RWPE2 (cell line): ENCODE measurements around the gene DLGAP3.
"Not testable (repeated sequence)": the region's sequence is repeated elsewhere in the genome, so short reads cannot be mapped to it uniquely, and the experiment has no call there.

Source experiments
- ATAC-seq: fragments of 200-7000 bp; cut with Tn5 transposase; 3 replicates; pipeline ENCODE4 v1.9.1; 2021; ENCODE audit warnings: low read depth
- DNase-seq: peaks from one replicate; pipeline ENCODE4 v3.0.0-alpha.2; 2020; ENCODE audit warnings: low spot score
- H3K27ac ChIP-seq: fragments of 450-650 bp; 2 replicates; pipeline ENCODE4 v1.5.1; 2017; ENCODE audit warnings: mild to moderate bottlenecking; ENCODE audit not compliant: poor library complexity, severe bottlenecking
- H3K27me3 ChIP-seq: fragments of 250-450 bp; sonication (Bioruptor Pico); 2 replicates; pipeline ENCODE4 v1.5.1; 2021; ENCODE audit warnings: mild to moderate bottlenecking, moderate library complexity; ENCODE audit not compliant: insufficient read depth, poor library complexity, severe bottlenecking
- H3K36me3 ChIP-seq: fragments of 250-450 bp; sonication (Bioruptor Pico); 2 replicates; pipeline ENCODE4 v1.5.1; 2020; ENCODE audit warnings: low read depth, mild to moderate bottlenecking, moderate library complexity
- H3K4me1 ChIP-seq: fragments of 250-450 bp; sonication (Bioruptor Pico); 2 replicates; pipeline ENCODE4 v1.5.1; 2021; ENCODE audit warnings: mild to moderate bottlenecking, moderate library complexity; ENCODE audit not compliant: insufficient read depth, poor library complexity, severe bottlenecking
- H3K4me3 ChIP-seq: fragments of 250-450 bp; sonication (Bioruptor Pico); 2 replicates; pipeline ENCODE4 v1.5.1; 2021; ENCODE audit warnings: mild to moderate bottlenecking, moderate library complexity; ENCODE audit not compliant: severe bottlenecking
- H3K9me3 ChIP-seq: fragments of 250-450 bp; sonication (Bioruptor Pico); 2 replicates; pipeline ENCODE4 v1.5.1; 2021; ENCODE audit warnings: mild to moderate bottlenecking, moderate library complexity; ENCODE audit not compliant: severe bottlenecking
- TF ChIP-seq, protein P1 (sequence below): fragments of 450-650 bp; IDR thresholded peaks from one replicate; pipeline ENCODE4 v1.5.1; 2017; ENCODE audit warnings: mild to moderate bottlenecking, moderate library complexity; ENCODE audit not compliant: poor library complexity, severe bottlenecking

Gene DLGAP3

DNA sequence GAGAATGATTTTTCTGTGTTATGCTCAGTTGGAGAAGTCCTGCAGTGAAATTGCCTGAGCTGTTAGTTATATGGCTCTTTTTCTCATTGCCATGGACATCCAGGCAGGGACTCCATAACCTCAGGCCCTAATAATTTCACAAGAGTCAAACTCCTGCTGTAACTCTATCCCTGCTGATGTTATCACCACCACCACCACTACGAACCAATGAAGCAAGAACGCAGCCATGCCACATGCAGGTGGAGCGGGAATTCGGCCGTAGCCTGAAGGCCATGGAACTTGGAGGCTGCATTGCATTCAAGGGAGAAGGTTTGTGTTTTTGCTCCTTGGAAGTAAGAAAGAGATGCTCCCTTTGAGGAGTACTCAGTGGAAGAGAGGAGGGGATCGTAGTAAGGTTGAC lies 16.8 kb upstream of the DLGAP3 start:
- TF ChIP-seq, protein P1, sequence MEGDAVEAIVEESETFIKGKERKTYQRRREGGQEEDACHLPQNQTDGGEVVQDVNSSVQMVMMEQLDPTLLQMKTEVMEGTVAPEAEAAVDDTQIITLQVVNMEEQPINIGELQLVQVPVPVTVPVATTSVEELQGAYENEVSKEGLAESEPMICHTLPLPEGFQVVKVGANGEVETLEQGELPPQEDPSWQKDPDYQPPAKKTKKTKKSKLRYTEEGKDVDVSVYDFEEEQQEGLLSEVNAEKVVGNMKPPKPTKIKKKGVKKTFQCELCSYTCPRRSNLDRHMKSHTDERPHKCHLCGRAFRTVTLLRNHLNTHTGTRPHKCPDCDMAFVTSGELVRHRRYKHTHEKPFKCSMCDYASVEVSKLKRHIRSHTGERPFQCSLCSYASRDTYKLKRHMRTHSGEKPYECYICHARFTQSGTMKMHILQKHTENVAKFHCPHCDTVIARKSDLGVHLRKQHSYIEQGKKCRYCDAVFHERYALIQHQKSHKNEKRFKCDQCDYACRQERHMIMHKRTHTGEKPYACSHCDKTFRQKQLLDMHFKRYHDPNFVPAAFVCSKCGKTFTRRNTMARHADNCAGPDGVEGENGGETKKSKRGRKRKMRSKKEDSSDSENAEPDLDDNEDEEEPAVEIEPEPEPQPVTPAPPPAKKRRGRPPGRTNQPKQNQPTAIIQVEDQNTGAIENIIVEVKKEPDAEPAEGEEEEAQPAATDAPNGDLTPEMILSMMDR = no peak
- H3K27ac ChIP-seq = no peak overlapping the region
- H3K36me3 ChIP-seq = no peaks in the 10 kb centered on the region
- no peak for ATAC-seq
- no peaks in the 10 kb centered on the region for H3K4me1 ChIP-seq
- H3K4me3 ChIP-seq = no peak overlapping the region
- no peak for DNase-seq
- no peaks in the 10 kb centered on the region for H3K9me3 ChIP-seq
- H3K27me3 ChIP-seq = peaks cover 17% of the 10 kb centered on the region

DNA sequence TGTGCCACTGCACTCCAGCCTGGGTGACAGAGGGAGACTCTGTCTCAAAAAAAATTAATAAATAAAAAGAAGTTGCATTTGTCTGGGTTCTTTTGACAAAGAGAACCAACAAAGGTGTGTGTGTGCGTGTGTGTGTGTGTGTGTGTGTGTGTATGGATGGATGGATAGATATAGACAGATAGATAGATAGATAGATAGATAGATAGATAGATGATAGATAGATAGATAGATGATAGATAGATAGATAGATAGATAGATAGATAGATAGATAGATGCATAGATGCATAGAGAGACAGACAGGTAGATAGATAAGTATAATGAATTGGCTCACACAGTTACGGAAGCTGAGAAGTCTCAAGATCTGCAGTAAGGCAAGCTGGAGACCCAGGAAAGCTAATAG lies 12.3 kb upstream of the DLGAP3 start:
- H3K4me3 ChIP-seq = not testable (repeated sequence)
- H3K27me3 ChIP-seq = peaks cover 21% of the 10 kb centered on the region

DNA sequence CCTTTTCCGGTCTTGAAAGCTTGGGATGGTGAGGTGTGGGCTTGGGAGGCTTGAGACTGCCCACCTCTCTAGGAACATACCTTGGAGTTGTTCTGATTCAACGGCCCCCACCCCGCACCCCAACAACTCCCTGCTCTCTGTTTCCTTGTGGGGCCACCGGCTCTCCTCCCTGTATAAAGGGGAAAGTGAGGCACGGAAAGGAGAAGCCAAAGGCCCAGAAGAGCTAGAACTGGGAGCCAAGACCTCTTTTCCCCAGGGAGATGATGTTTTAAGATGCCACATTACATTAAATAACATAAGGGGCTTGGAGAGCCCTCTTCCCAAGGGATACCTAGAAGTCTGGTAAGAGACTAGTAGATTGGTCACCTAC lies 1.2 kb upstream of the DLGAP3 start:
- Histone ChIP-seq H3K27ac (no peak overlapping the region), H3K27me3 (peaks cover 49% of the 10 kb centered on the region), H3K36me3 (no peaks in the 10 kb centered on the region), H3K9me3 (no peaks in the 10 kb centered on the region), H3K4me3 (no peak overlapping the region), H3K4me1 (no peaks in the 10 kb centered on the region)
- DNase-seq = no peak
- ATAC-seq = no peak
- TF ChIP-seq, protein P1 = no peak

More for the DNA sequence above, 12.3 kb upstream of the DLGAP3 start:
- not testable (repeated sequence) for ATAC-seq, DNase-seq, H3K36me3 ChIP-seq, H3K4me1 ChIP-seq, H3K9me3 ChIP-seq, H3K27ac ChIP-seq

DNA sequence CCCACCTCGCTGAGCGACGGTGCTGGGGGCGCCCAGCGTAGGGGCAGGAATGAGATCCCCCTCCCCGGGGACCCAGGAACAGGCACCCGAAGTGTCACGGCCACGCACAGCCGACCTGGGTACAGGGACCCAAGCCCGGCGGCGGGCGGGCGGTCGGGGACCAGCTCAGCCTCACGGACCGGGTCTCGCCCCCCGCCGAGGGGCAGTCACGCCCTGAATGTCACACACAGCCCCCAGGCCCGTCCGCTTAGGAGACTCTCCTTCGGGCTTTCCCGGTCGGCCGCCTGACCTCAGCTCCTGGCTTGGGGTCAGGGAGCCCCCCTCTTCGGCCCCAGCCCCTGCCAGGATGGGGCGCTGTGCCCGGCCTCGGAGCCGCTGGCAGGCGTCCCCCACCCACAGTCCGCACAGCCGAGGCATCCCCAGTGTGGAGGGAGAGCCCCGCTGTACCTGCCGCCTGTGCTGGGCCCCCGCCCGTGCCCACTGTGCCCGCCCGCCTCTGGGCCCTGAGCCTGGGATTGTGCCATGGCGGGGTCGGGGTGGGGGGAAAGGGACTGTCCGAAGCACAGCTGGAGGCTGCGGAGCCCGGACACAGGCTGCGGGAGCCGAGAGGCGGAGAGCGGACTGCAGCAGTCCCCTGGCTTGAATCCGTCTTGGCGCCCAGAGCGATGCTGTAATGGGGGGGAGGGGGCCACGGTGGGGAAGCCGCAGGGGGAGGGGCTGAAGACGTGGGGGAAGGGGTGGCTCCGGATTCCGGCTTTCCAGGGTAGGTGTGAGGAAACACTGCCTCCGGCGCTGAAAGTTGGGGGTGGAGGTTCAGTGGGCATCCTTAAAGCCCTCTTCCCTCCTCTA lies 627 bp upstream of the DLGAP3 start:
- no peaks in the 10 kb centered on the region for H3K9me3 ChIP-seq
- no peak overlapping the region for H3K4me3 ChIP-seq
- peaks cover 51% of the 10 kb centered on the region for H3K27me3 ChIP-seq
- DNase-seq = no peak
- no peak overlapping the region for H3K27ac ChIP-seq
- H3K36me3 ChIP-seq = no peaks in the 10 kb centered on the region
- no peaks in the 10 kb centered on the region for H3K4me1 ChIP-seq
- TF ChIP-seq, protein P1 = no peak
- ATAC-seq = no peak

DNA sequence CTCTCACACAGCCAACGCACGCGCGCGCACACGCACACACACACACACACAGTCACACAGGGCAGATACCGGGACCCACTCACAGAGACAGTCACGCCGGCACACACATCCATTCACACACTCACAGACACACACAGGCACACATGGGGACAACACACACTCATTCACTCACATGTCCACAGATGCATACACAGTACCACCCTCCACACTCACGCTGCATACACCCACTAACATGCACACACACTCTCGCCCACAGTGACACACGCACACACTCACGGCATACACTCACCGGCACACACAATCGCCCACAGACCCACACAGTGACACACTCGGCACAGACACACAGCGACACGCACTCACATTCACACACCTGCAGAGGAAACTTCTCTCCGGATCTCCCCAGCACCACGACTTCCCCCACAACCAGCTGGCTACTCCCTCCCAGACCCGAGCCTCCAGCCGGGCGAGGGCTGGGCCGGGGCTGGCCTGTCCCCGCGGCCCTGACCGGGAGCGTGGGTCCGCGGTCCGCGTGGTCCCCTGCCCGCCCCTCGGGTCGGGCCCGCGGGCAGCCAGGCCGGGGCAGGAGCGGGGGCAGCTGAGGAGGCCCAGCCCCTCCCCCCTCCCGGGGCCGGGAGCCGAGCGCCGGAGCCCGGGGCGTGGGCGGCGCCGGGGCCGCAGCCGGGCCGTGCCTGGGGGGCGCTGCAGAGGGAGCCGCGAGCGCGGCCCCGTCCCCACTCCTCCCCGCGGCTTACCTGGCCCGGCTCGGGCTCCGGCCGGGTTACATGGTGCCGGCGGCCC lies 552 bp downstream of the DLGAP3 start:
- H3K4me1 ChIP-seq = no peaks in the 10 kb centered on the region
- TF ChIP-seq, protein P1 = no peak
- H3K9me3 ChIP-seq = no peaks in the 10 kb centered on the region
- peak overlapping the region; percentile 17 for H3K4me3 ChIP-seq
- no peak overlapping the region for H3K27ac ChIP-seq
- H3K36me3 ChIP-seq = no peaks in the 10 kb centered on the region
- peaks cover 55% of the 10 kb centered on the region for H3K27me3 ChIP-seq
- no peak for ATAC-seq
- no peak for DNase-seq
